ENCODE data around the gene TP53I11. TPM values are rescaled to one million over a fixed set of nuclear protein-coding genes. Genes with fewer than 3 reads are reported as not detected.

Gene TP53I11
- total RNA-seq, 3 donors from 2014 or later (not counting 1 experiment from before 2014, with no cell fraction given): 3.7 to 13.9 (median 9.2) TPM

GRCh38 chr11:44934110-44934509 lies 16.6 kb downstream of the TP53I11 start:
- Mint-ChIP-seq H3K9me3 (no peaks in the 10 kb centered on the region), H3K4me1 (peaks cover 0 to 4% of the 10 kb centered on the region in 2 donors), H3K36me3 (no peaks in the 10 kb centered on the region), H3K4me3 (no peak overlapping the region), H3K27ac (no peak overlapping the region), H3K27me3 (ENCODE audit: low read depth in 2 of 2) (peaks cover 10 to 13% of the 10 kb centered on the region in 2 donors)
- H3K9me3 ChIP-seq (ENCODE audit: control insufficient read depth, insufficient read depth, low read length): no peaks in the 10 kb centered on the region
- no peaks in the 10 kb centered on the region for H3K27me3 ChIP-seq (ENCODE audit: control insufficient read depth, insufficient read depth, low read length)
- H3K4me3 ChIP-seq (ENCODE audit: low read length): no peak overlapping the region
- DNase-seq (no peak), ATAC-seq (no peak)
- no peaks in the 10 kb centered on the region for H3K36me3 ChIP-seq (ENCODE audit: control insufficient read depth, insufficient read depth, low read length)
- 98% methylated on average over 2 of the region's 2 CpGs for WGBS (ENCODE audit: insufficient coverage)
- no peak for TF ChIP-seq CTCF (IDR thresholded peaks at IDR 0.05)
- H3K27ac ChIP-seq (ENCODE audit: low read length): no peak overlapping the region
- peaks cover 6% of the 10 kb centered on the region for H3K4me1 ChIP-seq (ENCODE audit: control insufficient read depth, insufficient read depth, low read length)
- intact Hi-C loops (cut with micrococcal nuclease): no loop called here

GRCh38 chr11:44931466-44931865 lies 19.2 kb downstream of the TP53I11 start:
- Histone ChIP-seq H3K27ac (ENCODE audit: low read length) (no peak overlapping the region), H3K36me3 (ENCODE audit: control insufficient read depth, insufficient read depth, low read length) (no peaks in the 10 kb centered on the region), H3K27me3 (ENCODE audit: control insufficient read depth, insufficient read depth, low read length) (no peaks in the 10 kb centered on the region), H3K4me3 (ENCODE audit: low read length) (no peak overlapping the region), H3K9me3 (ENCODE audit: control insufficient read depth, insufficient read depth, low read length) (no peaks in the 10 kb centered on the region), H3K4me1 (ENCODE audit: control insufficient read depth, insufficient read depth, low read length) (peaks cover 2% of the 10 kb centered on the region)
- WGBS (ENCODE audit: insufficient coverage): 85% methylated on average over 2 of the region's 3 CpGs
- intact Hi-C loops (cut with micrococcal nuclease): no loop called here
- no peak for DNase-seq
- no peak for TF ChIP-seq CTCF (IDR thresholded peaks at IDR 0.05)
- Mint-ChIP-seq H3K27ac (no peak overlapping the region), H3K36me3 (no peaks in the 10 kb centered on the region), H3K27me3 (ENCODE audit: low read depth in 2 of 2) (peaks cover 13% of the 10 kb centered on the region in 2 donors), H3K4me1 (peaks cover 0 to 7% of the 10 kb centered on the region in 2 donors), H3K9me3 (no peaks in the 10 kb centered on the region), H3K4me3 (no peak overlapping the region)
- ATAC-seq: no peak

GRCh38 chr11:44930588-44931302 lies 19.9 kb downstream of the TP53I11 start:
- Mint-ChIP-seq H3K27ac (no peak overlapping the region), H3K9me3 (no peaks in the 10 kb centered on the region), H3K4me3 (no peak overlapping the region), H3K27me3 (ENCODE audit: low read depth in 2 of 2) (peaks cover 13 to 15% of the 10 kb centered on the region in 2 donors), H3K4me1 (peaks cover 0 to 6% of the 10 kb centered on the region in 2 donors), H3K36me3 (no peaks in the 10 kb centered on the region)
- H3K36me3 ChIP-seq (ENCODE audit: control insufficient read depth, insufficient read depth, low read length): no peaks in the 10 kb centered on the region
- H3K27me3 ChIP-seq (ENCODE audit: control insufficient read depth, insufficient read depth, low read length): no peaks in the 10 kb centered on the region
- TF ChIP-seq CTCF (IDR thresholded peaks at IDR 0.05): no peak
- intact Hi-C loops (cut with micrococcal nuclease): no loop called here
- no peaks in the 10 kb centered on the region for H3K4me1 ChIP-seq (ENCODE audit: control insufficient read depth, insufficient read depth, low read length)
- DNase-seq: no peak
- WGBS (ENCODE audit: insufficient coverage): 79% methylated on average over 13 of the region's 13 CpGs
- H3K9me3 ChIP-seq (ENCODE audit: control insufficient read depth, insufficient read depth, low read length): no peaks in the 10 kb centered on the region
- ATAC-seq: no peak
- H3K4me3 ChIP-seq (ENCODE audit: low read length): no peak overlapping the region
- no peak overlapping the region for H3K27ac ChIP-seq (ENCODE audit: low read length)

- H3K4me3 Mint-ChIP-seq: no peak overlapping the region
- intact Hi-C loops (cut with micrococcal nuclease): no loop called here
- DNase-seq (no peak), ATAC-seq (no peak)
- Histone ChIP-seq H3K9me3 (ENCODE audit: control insufficient read depth, insufficient read depth, low read length) (no peaks in the 10 kb centered on the region), H3K4me3 (ENCODE audit: low read length) (no peak overlapping the region), H3K36me3 (ENCODE audit: control insufficient read depth, insufficient read depth, low read length) (no peaks in the 10 kb centered on the region), H3K27ac (ENCODE audit: low read length) (no peak overlapping the region), H3K4me1 (ENCODE audit: control insufficient read depth, insufficient read depth, low read length) (no peaks in the 10 kb centered on the region), H3K27me3 (ENCODE audit: control insufficient read depth, insufficient read depth, low read length) (no peaks in the 10 kb centered on the region)
- TF ChIP-seq CTCF (IDR thresholded peaks at IDR 0.05): no peak
- peaks cover 13 to 15% of the 10 kb centered on the region in 2 donors for H3K27me3 Mint-ChIP-seq (ENCODE audit: low read depth in 2 of 2)
- H3K4me1 Mint-ChIP-seq: peaks cover 0 to 6% of the 10 kb centered on the region in 2 donors
- no peak overlapping the region for H3K27ac Mint-ChIP-seq
- WGBS (ENCODE audit: insufficient coverage): 75% methylated on average over 4 of the region's 4 CpGs
- H3K36me3 Mint-ChIP-seq: no peaks in the 10 kb centered on the region
- H3K9me3 Mint-ChIP-seq: no peaks in the 10 kb centered on the region
Measured at GRCh38 chr11:44928816-44929215, 21.9 kb downstream of the TP53I11 start.

Data from natural killer cell (primary cell).